ENCODE measurements around the gene COX4I1.

- no peak for TF ChIP-seq BHLHE40 (IDR thresholded peaks at IDR 0.05; ENCODE audit: borderline replicate concordance)
- TF ChIP-seq L3MBTL2 (conservative IDR thresholded peaks at IDR 0.05) = no peak
- TF ChIP-seq TARDBP (IDR thresholded peaks at IDR 0.05) = no peak
- no peak for TF ChIP-seq HDGF (IDR thresholded peaks at IDR 0.05; ENCODE audit: borderline replicate concordance)
- TF ChIP-seq FOXK2 (IDR thresholded peaks at IDR 0.05) = no peak
- no peak for TF ChIP-seq PKNOX1 (IDR thresholded peaks at IDR 0.05)
- TF ChIP-seq CTBP1 (IDR thresholded peaks at IDR 0.05; ENCODE audit: borderline replicate concordance) = no peak
- no peak for TF ChIP-seq SP1 (IDR thresholded peaks at IDR 0.05)
Observed at GRCh38 chr16:85853547-85854545, 54.4 kb downstream of the COX4I1 start.

Data from HEK293T (cell line).